Stimulated activated CD8-positive, alpha-beta memory T cell treated with anti-CD3 and anti-CD28 coated beads, Interleukin-4, amount 100 ng/mL, for 4 hours (primary cell): Measurements from ENCODE around the gene ANKFN1.
"Not testable (repeated sequence)": the region's sequence is repeated elsewhere in the genome, so short reads cannot be mapped to it uniquely, and the experiment has no call there.

ENCODE experiments used
- DNase-seq, 2 donors: peaks; one replicate each; pipeline ENCODE4 v3.0.0-alpha.2; 2020; ENCODE audit warnings: low read depth in 2 of 2, low spot score in 1 of 2

The ANKFN1 gene

GRCh38 chr17:56288786-56289185 lies 135.5 kb downstream of the ANKFN1 start:
- DNase-seq: not testable (repeated sequence)

DNA sequence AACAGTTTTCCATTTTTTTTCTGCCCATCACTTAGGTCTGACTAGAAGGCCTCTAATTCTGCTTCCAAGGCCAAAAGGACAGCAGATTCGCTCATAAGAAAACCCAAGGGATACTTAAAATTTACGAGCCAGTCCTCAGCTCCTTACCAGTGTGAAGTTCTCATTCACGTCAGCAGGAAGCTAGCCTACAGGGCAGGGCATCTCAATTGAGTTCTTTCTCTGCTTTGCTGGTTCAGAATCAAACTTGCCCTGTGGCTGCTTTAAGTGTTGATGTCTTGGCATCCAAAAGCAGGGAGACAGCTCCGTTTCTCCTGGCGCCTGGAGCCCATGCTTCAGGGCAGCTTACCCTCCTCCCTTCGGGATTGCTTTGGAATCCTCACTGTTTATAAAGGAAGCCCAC lies 136.0 kb downstream of the ANKFN1 start:
- DNase-seq: no peak

- DNase-seq: no peak
Measured at GRCh38 chr17:56290101-56290801, 137.0 kb downstream of the ANKFN1 start.

DNA sequence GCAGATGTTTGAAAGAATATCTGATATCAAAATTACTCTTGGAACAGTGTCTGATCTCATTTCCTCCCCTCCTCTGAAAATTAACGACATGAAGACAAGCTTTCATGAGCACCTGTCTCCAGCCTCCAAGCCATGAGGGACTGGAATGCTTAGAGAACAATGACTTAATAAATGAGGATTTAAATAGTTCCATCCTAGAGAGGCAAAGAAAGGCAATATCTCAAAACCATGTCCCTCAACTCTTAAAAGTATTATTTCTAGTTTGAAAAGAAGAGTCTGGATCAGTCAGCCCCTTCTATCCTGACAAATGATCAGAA lies 137.5 kb downstream of the ANKFN1 start:
- no peak for DNase-seq

- no peak for DNase-seq
Measured at GRCh38 chr17:56291226-56291805, 138.0 kb downstream of the ANKFN1 start.

GRCh38 chr17:56292010-56292409 lies 138.7 kb downstream of the ANKFN1 start:
- DNase-seq: no peak

DNA sequence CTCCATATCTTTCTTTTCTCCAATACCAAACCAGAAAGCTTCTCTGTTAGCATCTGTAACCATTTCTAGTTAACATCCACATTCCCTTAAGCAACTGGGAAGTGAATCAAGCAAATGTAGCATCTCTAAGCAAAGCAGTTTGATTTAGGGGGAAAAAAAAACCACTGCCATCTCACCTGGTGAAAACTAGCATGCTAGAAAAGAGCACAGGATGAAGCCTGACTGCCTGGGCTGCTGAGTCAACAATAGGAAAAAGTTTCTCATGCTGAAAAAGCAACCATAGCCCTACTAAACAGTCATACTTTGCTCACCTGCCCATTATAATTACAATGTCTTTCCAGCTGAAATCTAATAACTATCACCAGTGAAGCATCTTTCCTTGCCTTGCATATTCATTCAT lies 139.3 kb downstream of the ANKFN1 start:
- DNase-seq: no peak

DNA sequence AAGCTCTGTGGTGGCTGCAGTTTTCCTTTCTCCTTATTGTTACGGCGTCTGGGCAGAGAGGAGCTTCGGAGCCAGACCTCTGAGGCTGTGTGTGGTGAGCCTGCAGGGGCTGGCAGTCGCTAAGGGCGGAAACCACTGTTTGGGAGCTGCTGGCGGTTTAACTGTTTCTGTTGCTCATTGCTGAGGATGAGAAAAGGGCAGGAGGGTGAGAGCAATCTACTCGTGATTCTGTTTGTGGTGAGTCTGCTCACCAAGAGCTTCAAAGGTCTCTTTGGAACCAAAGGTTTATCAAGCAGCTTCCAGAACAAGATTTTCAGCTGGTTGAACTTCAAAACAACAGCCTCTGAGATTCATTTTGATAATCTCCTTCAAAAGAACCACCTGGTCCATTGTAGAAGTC lies 143.9 kb downstream of the ANKFN1 start:
- DNase-seq: no peak

DNA sequence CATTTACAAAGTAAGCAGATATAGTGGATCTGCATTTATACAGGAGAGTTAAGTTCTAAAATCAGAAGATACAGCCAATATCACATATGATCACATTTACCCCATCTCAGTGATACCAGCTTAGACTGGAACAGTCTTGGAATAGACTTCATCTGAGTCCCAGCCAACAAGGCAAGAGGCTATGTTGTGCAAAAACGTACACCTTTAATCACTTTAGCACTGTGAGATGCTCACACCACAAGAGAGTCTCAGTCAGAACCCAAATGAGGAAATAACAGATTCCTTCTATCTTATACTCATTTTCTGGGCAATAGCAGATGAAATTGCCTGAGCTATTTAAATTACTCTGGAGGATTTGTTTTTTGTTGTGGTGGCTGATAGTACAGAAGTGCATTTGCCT lies 145.6 kb downstream of the ANKFN1 start:
- DNase-seq: no peak

- no peak for DNase-seq
Measured at GRCh38 chr17:56300144-56300543, 146.9 kb downstream of the ANKFN1 start.

GRCh38 chr17:56305007-56305406 lies 151.7 kb downstream of the ANKFN1 start:
- DNase-seq: no peak

GRCh38 chr17:56309897-56310296 lies 156.6 kb downstream of the ANKFN1 start:
- DNase-seq: no peak

GRCh38 chr17:56310782-56311181 lies 157.5 kb downstream of the ANKFN1 start:
- no peak for DNase-seq

GRCh38 chr17:56313201-56313600 lies 159.9 kb downstream of the ANKFN1 start:
- DNase-seq: no peak

DNA sequence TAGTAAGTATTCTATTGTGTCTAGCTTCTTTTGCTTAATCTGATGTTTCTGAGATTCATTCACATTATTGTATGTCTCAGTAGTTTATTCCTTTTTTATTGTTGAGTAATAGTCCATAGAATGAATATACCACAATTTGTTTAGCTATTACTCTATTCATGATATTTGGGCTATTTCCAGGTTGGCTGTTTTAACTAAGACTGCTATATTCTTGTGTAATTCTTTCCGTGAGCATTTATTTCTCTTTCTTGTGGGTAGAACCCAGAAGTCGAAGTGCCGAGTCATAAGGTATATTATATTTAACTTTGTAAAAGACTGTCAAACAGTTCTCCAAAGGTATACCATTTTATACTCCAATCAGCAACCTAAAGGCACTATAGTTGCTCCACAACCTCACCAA lies 160.8 kb downstream of the ANKFN1 start:
- DNase-seq: no peak

GRCh38 chr17:56314984-56315602 lies 161.8 kb downstream of the ANKFN1 start:
- DNase-seq: no peak

- DNase-seq: no peak
Measured at GRCh38 chr17:56316604-56317003, 163.3 kb downstream of the ANKFN1 start.

DNA sequence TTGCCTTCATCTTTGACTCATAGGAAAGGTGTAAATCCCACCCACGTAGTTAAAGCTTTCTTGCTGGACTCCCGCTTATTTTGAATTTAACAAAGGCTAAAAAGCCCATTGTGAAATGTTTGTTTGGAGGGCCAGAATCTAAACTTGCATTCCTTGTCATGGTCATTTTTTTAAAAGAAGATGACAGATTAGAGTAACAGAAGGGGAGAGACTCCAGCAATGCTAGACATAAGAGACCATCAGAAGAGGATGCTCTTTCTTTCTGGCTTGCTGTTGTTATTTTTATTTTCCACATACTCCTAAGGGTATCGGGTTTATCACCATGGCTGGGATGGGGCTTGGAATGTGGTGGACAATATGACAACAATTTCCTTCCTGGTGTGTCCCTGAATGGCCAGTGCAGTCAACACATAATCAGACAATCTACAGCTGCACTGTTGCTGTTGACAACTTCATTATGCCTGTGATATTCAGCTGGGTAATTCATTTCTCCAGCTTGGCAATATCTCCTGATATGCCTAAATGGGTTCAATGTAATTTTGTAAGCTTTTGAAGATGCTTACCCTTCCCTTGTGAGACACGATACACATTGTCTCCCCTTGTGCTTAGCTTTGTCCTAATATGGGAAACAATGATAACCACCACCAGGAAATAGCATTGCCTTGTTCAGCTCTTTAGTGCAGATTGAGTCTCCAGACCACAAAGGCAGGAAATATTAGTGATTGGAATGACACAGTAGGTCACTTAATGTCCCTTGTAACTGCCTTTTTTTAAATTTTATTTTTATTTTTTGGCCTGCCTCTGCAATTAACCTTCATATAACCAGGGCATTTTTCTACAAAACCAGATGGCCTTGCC lies 164.3 kb downstream of the ANKFN1 start:
- no peak for DNase-seq

DNA sequence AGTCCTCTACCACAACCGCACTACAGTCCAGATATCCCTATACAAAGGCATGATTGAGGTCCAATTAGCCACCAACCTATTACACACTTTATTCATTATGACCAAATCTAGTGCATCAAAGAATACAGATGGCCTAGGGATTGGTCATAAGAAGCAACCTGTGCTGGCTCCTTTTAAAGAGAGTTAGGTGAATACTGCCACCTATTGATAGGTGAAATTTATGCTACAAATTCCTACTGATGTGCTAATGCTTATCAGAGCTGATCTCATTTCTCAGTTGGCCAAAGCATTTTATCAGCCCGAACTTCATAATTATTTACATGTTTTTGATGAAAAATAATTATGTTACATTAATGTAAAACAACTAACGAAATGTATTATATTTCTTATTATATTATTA lies 166.3 kb downstream of the ANKFN1 start:
- DNase-seq: no peak

- DNase-seq: no peak
Measured at GRCh38 chr17:56320443-56320842, 167.2 kb downstream of the ANKFN1 start.

DNA sequence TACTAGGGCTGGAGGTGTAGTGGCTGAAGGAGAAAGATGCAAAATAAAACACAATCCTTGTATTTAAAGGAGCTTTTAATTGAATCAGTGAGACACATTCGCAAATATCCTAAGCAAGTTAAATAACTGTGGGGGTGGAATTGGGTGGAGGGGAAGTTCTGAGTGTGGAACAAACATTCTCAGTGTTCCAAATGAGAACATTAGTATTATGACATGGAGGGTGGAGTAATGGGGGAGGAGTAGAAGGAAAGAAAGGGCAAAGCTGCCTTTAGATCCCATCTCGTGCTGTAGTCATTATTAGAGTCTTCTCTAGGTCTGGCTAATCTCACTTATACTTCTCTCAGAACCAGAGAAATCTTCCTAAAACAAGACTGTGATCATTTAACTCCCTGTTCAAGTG lies 169.7 kb downstream of the ANKFN1 start:
- no peak for DNase-seq

DNA sequence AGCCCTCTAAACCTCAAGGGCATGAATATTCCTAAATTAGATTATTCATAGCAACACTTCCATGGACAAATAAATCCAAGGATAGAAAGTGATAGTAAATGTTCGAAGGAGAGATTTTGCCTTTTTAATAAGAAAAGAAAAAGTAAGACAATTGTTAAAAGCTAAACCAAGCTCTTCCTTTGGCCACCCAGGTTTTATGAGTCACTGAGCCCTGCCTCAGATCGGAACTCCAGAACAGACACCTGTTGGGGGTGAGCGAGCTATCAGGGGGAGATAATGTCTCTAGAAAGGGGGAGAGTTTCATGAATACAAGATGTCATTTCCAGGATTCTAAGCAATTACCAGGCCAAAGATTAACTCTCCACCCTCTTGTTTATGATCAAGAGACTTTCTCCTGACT lies 171.4 kb downstream of the ANKFN1 start:
- no peak for DNase-seq
